ENCODE results near the gene TMEM259.

TMEM259 gene

GRCh38 chr19:1020868-1021425 lies at the start of gene TMEM259:
TMEM259 (minus strand) TSS chr19:1021123; CDS start chr19:1020996, 127 bp downstream.
- peak; percentile 95 to 96 for DNase-seq (ENCODE audit: low read depth in 2 of 2)

GRCh38 chr19:1070576-1070930 lies 49.6 kb upstream of the TMEM259 start:
- DNase-seq (ENCODE audit: low read depth in 2 of 2), result no peak

- no peak for DNase-seq (ENCODE audit: low read depth in 2 of 2)
Measured at GRCh38 chr19:1069009-1069779, 48.3 kb upstream of the TMEM259 start.

GRCh38 chr19:1068009-1069001 lies 47.4 kb upstream of the TMEM259 start:
- no peak for DNase-seq (ENCODE audit: low read depth in 2 of 2)

GRCh38 chr19:1067341-1067957 lies 46.5 kb upstream of the TMEM259 start:
- DNase-seq (ENCODE audit: low read depth in 2 of 2), result no peak

GRCh38 chr19:1066748-1067340 lies 45.9 kb upstream of the TMEM259 start, which contains the start of gene ARHGAP45:
ARHGAP45 (plus strand) TSS chr19:1067167; CDS start chr19:1067406, 239 bp downstream.
- peak; percentile 64 to 81 for DNase-seq (ENCODE audit: low read depth in 2 of 2)

- no peak for DNase-seq (ENCODE audit: low read depth in 2 of 2)
Measured at GRCh38 chr19:1066251-1066747, 45.4 kb upstream of the TMEM259 start.

GRCh38 chr19:1065606-1066109 lies 44.7 kb upstream of the TMEM259 start:
- no peak for DNase-seq (ENCODE audit: low read depth in 2 of 2)

GRCh38 chr19:1064661-1065605 lies 44.0 kb upstream of the TMEM259 start:
- DNase-seq (ENCODE audit: low read depth in 2 of 2), result peak in 1 of 2 donors; percentile 69

GRCh38 chr19:1063909-1064660 lies 43.2 kb upstream of the TMEM259 start:
- DNase-seq (ENCODE audit: low read depth in 2 of 2), result no peak

GRCh38 chr19:1063030-1063908 lies 42.3 kb upstream of the TMEM259 start:
- DNase-seq (ENCODE audit: low read depth in 2 of 2), result peak; percentile 70 to 71

GRCh38 chr19:1062387-1063029 lies 41.6 kb upstream of the TMEM259 start:
- DNase-seq (ENCODE audit: low read depth in 2 of 2), result peak; percentile 50 to 51

GRCh38 chr19:1061987-1062386 lies 41.1 kb upstream of the TMEM259 start:
- DNase-seq (ENCODE audit: low read depth in 2 of 2), result no peak

- no peak for DNase-seq (ENCODE audit: low read depth in 2 of 2)
Measured at GRCh38 chr19:1060689-1061088, 39.8 kb upstream of the TMEM259 start.

- DNase-seq (ENCODE audit: low read depth in 2 of 2), result no peak
Measured at GRCh38 chr19:1058112-1058511, 37.2 kb upstream of the TMEM259 start.

GRCh38 chr19:1057176-1057855 lies 36.4 kb upstream of the TMEM259 start:
- no peak for DNase-seq (ENCODE audit: low read depth in 2 of 2)

Measured in stimulated activated CD4-positive, alpha-beta T cell treated with anti-CD3 and anti-CD28 coated beads, Interleukin-15, amount 100 ng/mL, for 48 hours (primary cell).